ENCODE data around the gene TET2. TPM values are rescaled to one million over a fixed set of nuclear protein-coding genes. Genes with fewer than 3 reads are reported as not detected.

The TET2 gene
- polyA plus RNA-seq, 3 donors = 22.6 to 47.1 (median 42.5) TPM

GRCh38 chr4:105189855-105190650 is 43.4 kb downstream of the TET2 start:
- Histone ChIP-seq H3K9me3 (replicated peaks in 1 of 2; ENCODE audit: control insufficient read depth in 1 of 2, insufficient read depth in 1 of 2, low read length in 2 of 2) (no peaks in the 10 kb centered on the region), H3K4me1 (ENCODE audit: control insufficient read depth in 1 of 2, insufficient read depth in 2 of 2, low read length in 2 of 2) (peaks cover 27 to 39% of the 10 kb centered on the region in 2 donors), H3K9ac (ENCODE audit: insufficient read depth, low read length, poor library complexity, severe bottlenecking) (no peak overlapping the region), H3K27ac (ENCODE audit: low read depth in 1 of 2, low read length in 2 of 2) (peak overlapping the region in 1 of 2 donors; percentile 78), H3K4me2 (replicated peaks; ENCODE audit: extremely low read depth, low read length, poor library complexity, severe bottlenecking) (no peak overlapping the region), H3K36me3 (replicated peaks in 1 of 2; ENCODE audit: control insufficient read depth in 1 of 2, insufficient read depth in 2 of 2, low read length in 2 of 2) (peaks cover 23 to 51% of the 10 kb centered on the region in 2 donors), H3K4me3 (replicated peaks in 1 of 3; ENCODE audit: low read depth in 2 of 3, low read length in 3 of 3) (no peak overlapping the region), H3K79me2 (ENCODE audit: insufficient read depth, low read length) (peaks cover 100% of the 10 kb centered on the region), H4K20me1 (ENCODE audit: insufficient read depth, low read length) (peaks cover 100% of the 10 kb centered on the region), H3K27me3 (ENCODE audit: control insufficient read depth in 2 of 2, insufficient read depth in 2 of 2, low read length in 2 of 2) (no peaks in the 10 kb centered on the region), H2AFZ (ENCODE audit: insufficient read depth, low read depth, low read length, poor library complexity, severe bottlenecking) (no peak overlapping the region)
- Mint-ChIP-seq H3K36me3 (peaks cover 31 to 56% of the 10 kb centered on the region in 2 donors), H3K9me3 (no peaks in the 10 kb centered on the region), H3K27me3 (ENCODE audit: low read depth in 3 of 3) (no peaks in the 10 kb centered on the region), H3K4me3 (no peak overlapping the region), H3K4me1 (peaks cover 54% of the 10 kb centered on the region), H3K27ac (peak overlapping the region; percentile 7 to 82 (median 70))
- DNase-seq = no peak
- TF ChIP-seq, protein P1, sequence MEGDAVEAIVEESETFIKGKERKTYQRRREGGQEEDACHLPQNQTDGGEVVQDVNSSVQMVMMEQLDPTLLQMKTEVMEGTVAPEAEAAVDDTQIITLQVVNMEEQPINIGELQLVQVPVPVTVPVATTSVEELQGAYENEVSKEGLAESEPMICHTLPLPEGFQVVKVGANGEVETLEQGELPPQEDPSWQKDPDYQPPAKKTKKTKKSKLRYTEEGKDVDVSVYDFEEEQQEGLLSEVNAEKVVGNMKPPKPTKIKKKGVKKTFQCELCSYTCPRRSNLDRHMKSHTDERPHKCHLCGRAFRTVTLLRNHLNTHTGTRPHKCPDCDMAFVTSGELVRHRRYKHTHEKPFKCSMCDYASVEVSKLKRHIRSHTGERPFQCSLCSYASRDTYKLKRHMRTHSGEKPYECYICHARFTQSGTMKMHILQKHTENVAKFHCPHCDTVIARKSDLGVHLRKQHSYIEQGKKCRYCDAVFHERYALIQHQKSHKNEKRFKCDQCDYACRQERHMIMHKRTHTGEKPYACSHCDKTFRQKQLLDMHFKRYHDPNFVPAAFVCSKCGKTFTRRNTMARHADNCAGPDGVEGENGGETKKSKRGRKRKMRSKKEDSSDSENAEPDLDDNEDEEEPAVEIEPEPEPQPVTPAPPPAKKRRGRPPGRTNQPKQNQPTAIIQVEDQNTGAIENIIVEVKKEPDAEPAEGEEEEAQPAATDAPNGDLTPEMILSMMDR (IDR thresholded peaks at IDR 0.05) = no peak
- no CpG with 5 or more reads among the region's 2 CpGs for WGBS (ENCODE audit: insufficient coverage)
- intact Hi-C loops (cut with micrococcal nuclease) = loop anchor here (5.0 to 10.0 kb wide), 2 partner anchors 45 to 282 kb away; partner anchors contain the start of genes PPA2 (in 1 of the 2) and TET2 (in 1 of the 2)

GRCh38 chr4:105191621-105192210 is 45.0 kb downstream of the TET2 start:
- Histone ChIP-seq H3K4me2 (replicated peaks; ENCODE audit: extremely low read depth, low read length, poor library complexity, severe bottlenecking) (peak overlapping the region; percentile 7), H3K27ac (ENCODE audit: low read depth in 1 of 2, low read length in 2 of 2) (peak overlapping the region in 1 of 2 donors; percentile 78), H3K4me3 (replicated peaks in 1 of 3; ENCODE audit: low read depth in 2 of 3, low read length in 3 of 3) (no peak overlapping the region), H3K4me1 (ENCODE audit: control insufficient read depth in 1 of 2, insufficient read depth in 2 of 2, low read length in 2 of 2) (peaks cover 43 to 56% of the 10 kb centered on the region in 2 donors), H3K9me3 (replicated peaks in 1 of 2; ENCODE audit: control insufficient read depth in 1 of 2, insufficient read depth in 1 of 2, low read length in 2 of 2) (no peaks in the 10 kb centered on the region), H3K79me2 (ENCODE audit: insufficient read depth, low read length) (peaks cover 95% of the 10 kb centered on the region), H3K36me3 (replicated peaks in 1 of 2; ENCODE audit: control insufficient read depth in 1 of 2, insufficient read depth in 2 of 2, low read length in 2 of 2) (peaks cover 30 to 53% of the 10 kb centered on the region in 2 donors), H3K9ac (ENCODE audit: insufficient read depth, low read length, poor library complexity, severe bottlenecking) (no peak overlapping the region), H2AFZ (ENCODE audit: insufficient read depth, low read depth, low read length, poor library complexity, severe bottlenecking) (no peak overlapping the region), H3K27me3 (ENCODE audit: control insufficient read depth in 2 of 2, insufficient read depth in 2 of 2, low read length in 2 of 2) (no peaks in the 10 kb centered on the region), H4K20me1 (ENCODE audit: insufficient read depth, low read length) (peaks cover 97% of the 10 kb centered on the region)
- H3K27me3 Mint-ChIP-seq (ENCODE audit: low read depth in 3 of 3) = no peaks in the 10 kb centered on the region
- H3K9me3 Mint-ChIP-seq = peaks cover 0 to 2% (median 0%) of the 10 kb centered on the region in 7 donors
- peaks cover 66% of the 10 kb centered on the region for H3K4me1 Mint-ChIP-seq
- H3K27ac Mint-ChIP-seq = peak overlapping the region; percentile 68 to 93 (median 86)
- peak; percentile 36 to 78 (median 58) for DNase-seq
- no peak overlapping the region for H3K4me3 Mint-ChIP-seq
- H3K36me3 Mint-ChIP-seq = peaks cover 40 to 56% of the 10 kb centered on the region in 2 donors
- no CpG with 5 or more reads among the region's 3 CpGs for WGBS (ENCODE audit: insufficient coverage)
- intact Hi-C loops (cut with micrococcal nuclease) = loop anchor here (5.0 to 10.0 kb wide), 2 partner anchors 47 to 281 kb away; partner anchors contain the start of genes PPA2 (in 1 of the 2) and TET2 (in 1 of the 2)
- TF ChIP-seq, protein P1 (IDR thresholded peaks at IDR 0.05) = no peak

Measured in CD14-positive monocyte (primary cell).